Adrenal gland (tissue), 5 donors: Measurements from ENCODE around the gene SPP1.

ENCODE experiments used
- POLR2A ChIP-seq, 2 donors: fragments of 450-650 bp; IDR thresholded peaks; one replicate each; pipeline ENCODE4 v1.6.1; 2017; ENCODE audit warnings: antibody characterized with exemption in 2 of 2, mild to moderate bottlenecking in 2 of 2, moderate library complexity in 1 of 2
- TF ChIP-seq, protein P1 (sequence below), 6 experiments: fragments of 450-650 bp in 4 of 6; fragments of 200-600 bp in 2 of 6; sonication (generic) in 1 of 6; IDR thresholded peaks; 1 replicate in 5 of 6; 2 replicates in 1 of 6; pipeline versions ENCODE4 v1.5.1 to v1.8.0; 2016 to 2021; ENCODE audit warnings: antibody characterized with exemption in 6 of 6, mild to moderate bottlenecking in 2 of 6, moderate library complexity in 1 of 6
- donor health status: DM: no; HTN: no; CAD: no.

DNA sequence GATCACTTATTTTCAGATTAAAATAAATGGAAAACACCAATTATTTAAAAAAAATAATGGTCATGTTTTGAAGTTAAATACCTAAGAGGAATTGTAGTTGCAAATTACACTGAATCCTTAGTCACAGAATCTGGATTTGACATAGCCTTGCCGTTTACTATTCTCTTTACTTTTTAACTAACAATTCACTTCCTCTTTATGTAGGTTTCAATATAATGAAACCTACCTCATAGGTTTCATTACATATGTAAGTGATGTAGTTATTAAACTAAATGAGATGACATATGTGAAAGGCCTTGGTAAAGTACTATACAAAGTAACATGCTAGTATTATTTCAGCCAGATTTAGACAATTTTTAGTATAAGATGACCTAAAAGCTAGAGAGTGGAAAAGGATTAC is 6.5 kb downstream of the SPP1 start:
- TF ChIP-seq, protein P1, sequence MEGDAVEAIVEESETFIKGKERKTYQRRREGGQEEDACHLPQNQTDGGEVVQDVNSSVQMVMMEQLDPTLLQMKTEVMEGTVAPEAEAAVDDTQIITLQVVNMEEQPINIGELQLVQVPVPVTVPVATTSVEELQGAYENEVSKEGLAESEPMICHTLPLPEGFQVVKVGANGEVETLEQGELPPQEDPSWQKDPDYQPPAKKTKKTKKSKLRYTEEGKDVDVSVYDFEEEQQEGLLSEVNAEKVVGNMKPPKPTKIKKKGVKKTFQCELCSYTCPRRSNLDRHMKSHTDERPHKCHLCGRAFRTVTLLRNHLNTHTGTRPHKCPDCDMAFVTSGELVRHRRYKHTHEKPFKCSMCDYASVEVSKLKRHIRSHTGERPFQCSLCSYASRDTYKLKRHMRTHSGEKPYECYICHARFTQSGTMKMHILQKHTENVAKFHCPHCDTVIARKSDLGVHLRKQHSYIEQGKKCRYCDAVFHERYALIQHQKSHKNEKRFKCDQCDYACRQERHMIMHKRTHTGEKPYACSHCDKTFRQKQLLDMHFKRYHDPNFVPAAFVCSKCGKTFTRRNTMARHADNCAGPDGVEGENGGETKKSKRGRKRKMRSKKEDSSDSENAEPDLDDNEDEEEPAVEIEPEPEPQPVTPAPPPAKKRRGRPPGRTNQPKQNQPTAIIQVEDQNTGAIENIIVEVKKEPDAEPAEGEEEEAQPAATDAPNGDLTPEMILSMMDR (IDR thresholded peaks at IDR 0.05), result no peak
- no peak for TF ChIP-seq POLR2A (IDR thresholded peaks at IDR 0.05)
